Muscle of arm (tissue), 12 donors: ENCODE results near the gene MSANTD1. TPM values are rescaled to one million over a fixed set of nuclear protein-coding genes. Genes with fewer than 3 reads are reported as not detected.

Source experiments
- DNase-seq: peaks from one replicate; pipeline ENCODE4 v3.0.0-alpha.2; 2013
- polyA plus RNA-seq, 12 donors: library from polyadenylated mRNA; unstranded; fragments of 120-200 nt; gene quantifications; one replicate each; pipeline ENCODE4 v1.2.1, GENCODE V29; 2013; ENCODE audit not compliant: insufficient read length in 12 of 12

The MSANTD1 gene
- polyA plus RNA-seq, 12 donors = 0.39 to 1.0 (median 0.64) TPM; not detected in 2

GRCh38 chr4:3261411-3262207 lies 12.7 kb downstream of the MSANTD1 start:
- DNase-seq = no peak

- DNase-seq = no peak
Measured at GRCh38 chr4:3262208-3263052, 13.5 kb downstream of the MSANTD1 start.

- DNase-seq = no peak
Measured at GRCh38 chr4:3263053-3263875, 14.3 kb downstream of the MSANTD1 start.

- DNase-seq = no peak
Measured at GRCh38 chr4:3263876-3264193, 14.9 kb downstream of the MSANTD1 start.

- no peak for DNase-seq
Measured at GRCh38 chr4:3266076-3266475, 17.1 kb downstream of the MSANTD1 start.

DNA sequence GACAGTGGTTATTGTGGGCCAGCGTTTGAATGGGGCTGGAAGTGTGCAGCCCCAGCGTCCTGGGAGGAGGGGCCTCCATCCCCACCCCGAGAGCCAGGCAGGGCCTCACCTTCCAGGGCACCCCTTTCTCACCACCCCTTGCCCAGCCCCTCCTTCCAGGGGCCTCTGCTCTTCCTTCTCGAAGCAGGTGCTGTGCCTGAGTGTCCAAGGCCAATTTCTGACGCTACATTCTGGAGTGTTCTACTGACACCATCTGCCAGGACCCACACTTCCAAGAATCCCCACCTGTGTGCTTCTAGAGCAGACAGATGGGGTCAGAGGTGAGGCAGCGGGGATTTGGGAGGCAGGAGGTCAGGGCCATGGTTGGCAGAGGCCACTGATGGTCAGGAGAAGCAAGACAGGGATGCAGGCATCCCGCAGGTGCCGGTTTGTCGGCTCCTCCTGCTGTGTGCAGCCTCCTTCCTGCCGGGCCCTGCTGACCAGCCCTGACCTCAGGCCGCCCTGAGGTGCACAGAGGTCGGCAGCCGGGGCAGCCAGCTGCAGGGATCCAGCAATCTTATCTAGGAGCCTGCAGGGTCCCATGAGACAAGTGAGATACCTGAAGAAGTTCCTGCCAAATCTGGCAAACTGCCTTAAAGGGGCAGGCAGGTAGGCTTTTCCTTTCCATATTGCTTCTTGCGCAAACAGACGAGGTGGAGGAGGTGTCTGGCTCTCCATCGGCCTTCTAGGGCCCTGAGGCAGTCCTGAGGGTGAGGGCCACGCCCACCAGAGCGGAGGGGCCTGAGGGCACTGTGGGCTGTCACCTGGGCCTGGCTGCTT lies 18.8 kb downstream of the MSANTD1 start:
- DNase-seq = no peak

DNA sequence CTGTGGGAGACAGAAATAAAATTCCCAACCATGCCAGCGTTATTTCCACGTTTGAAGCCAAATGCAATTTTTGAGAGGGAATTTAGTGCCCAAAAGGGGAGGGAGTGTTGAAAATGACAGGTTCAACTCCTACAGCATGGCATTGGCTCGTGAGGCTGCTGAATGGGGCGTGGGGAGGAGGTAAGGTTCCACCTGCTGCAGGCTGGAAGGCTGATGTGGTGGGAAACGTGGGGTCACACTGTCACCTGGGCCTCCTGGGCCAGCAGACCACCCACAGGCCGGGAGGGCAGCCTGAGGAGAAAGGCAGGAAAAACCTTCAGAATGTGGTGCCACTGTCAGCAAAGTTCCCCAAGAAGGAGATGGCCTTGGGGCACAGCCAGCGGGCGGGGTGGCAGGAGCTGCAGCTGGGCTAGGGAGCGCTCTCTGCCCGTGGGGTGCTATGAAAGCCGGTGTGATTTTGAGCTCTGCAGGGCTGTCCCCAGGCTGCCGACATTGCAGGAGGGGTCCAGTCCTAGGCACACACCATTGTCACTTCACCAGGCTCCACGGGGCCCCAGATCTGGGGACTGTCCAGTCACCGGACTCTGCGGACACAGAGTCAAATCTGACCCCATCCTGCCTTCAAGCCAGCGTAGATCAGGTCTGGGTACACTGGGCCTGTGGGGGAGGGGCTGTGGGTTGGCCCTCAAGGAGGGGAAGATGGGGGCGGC lies 19.6 kb downstream of the MSANTD1 start:
- DNase-seq = no peak

- DNase-seq = no peak
Measured at GRCh38 chr4:3269105-3269927, 20.4 kb downstream of the MSANTD1 start.

DNA sequence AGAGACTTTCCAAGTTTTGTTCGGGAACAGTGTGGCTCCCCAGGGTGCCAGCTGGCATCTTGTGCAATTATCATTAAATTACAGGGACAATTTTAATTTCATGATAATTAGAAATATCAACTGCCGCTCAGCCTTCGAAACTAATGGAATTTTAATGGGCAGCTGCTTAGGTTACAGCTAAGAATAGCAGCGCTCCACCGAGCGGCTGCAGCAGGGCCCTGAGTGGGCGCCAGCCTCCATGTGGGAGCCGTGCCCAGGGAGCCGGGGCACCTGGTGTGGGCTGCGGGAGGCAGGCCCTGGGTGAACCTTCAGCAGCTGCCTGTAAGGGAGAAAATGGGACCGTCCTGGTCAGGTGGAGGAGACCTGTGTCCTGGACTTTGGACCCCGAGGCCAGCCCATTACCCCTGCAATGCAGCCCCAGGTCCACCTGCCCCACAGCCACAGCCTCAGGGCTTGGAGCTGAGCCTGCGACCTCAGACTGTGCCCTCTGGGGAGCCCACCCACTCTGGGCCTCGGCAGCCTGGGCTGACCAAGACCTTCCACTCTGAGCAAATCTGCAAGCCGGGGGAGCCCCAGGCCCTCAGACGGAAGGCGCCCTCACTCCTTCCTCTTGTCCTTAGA lies 21.1 kb downstream of the MSANTD1 start:
- no peak for DNase-seq

DNA sequence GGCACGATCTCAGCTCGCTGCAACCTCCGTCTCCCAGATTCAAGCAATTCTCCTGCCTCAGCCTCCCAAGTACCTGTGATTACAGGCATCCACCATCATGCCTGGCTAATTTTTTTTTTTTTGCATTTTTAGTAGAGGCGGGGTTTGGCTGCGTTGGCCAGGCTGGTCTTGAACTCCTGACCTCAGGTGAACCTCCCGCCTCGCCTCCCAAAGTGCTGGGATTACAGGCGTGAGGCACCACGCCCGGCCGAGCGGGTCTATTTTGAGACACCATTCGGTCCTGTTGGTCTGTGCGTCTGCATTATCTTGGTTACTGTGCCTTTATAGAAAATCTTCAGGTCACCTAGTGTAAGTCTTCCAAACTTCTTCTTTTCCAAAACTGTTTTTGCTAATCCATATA lies 22.2 kb downstream of the MSANTD1 start:
- no peak for DNase-seq

DNA sequence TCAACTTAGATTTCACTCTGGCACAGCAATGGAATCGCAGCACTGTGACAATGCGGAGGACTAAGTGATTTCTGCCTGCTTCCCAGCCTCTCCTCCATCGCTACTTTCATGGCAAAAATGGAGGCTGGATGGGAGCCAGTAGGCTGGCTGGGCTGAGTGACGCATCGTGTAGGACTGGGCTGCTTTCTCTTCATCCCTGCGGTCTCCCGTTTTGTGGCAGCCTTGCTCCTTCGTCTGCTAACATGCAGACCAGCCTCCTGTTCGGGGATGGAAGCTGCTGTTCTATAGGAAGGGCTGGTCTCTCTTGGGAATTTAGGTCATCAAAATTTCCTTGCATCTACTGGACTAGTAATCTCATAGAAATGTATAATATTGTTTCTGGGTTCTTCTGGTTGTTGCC lies 28.0 kb downstream of the MSANTD1 start:
- no peak for DNase-seq

GRCh38 chr4:3280466-3280865 lies 31.5 kb downstream of the MSANTD1 start:
- DNase-seq = no peak

- DNase-seq = no peak
Measured at GRCh38 chr4:3283483-3283882, 34.5 kb downstream of the MSANTD1 start.

- DNase-seq = no peak
Measured at GRCh38 chr4:3283916-3284315, 35.0 kb downstream of the MSANTD1 start.

GRCh38 chr4:3284734-3285557 lies 36.0 kb downstream of the MSANTD1 start:
- no peak for DNase-seq

- no peak for DNase-seq
Measured at GRCh38 chr4:3285558-3286334, 36.8 kb downstream of the MSANTD1 start.

GRCh38 chr4:3286335-3287175 lies 37.6 kb downstream of the MSANTD1 start:
- DNase-seq = no peak
